GM12874 (cell line): ENCODE measurements around the gene GDPD4.

Source experiments
- TF ChIP-seq, protein P1 (sequence below): IDR thresholded peaks from 2 replicates; pipeline ENCODE4 v1.5.1; 2011; ENCODE audit warnings: low read depth, mild to moderate bottlenecking, control low read depth, low read length, moderate library complexity; ENCODE audit not compliant: insufficient read depth

The GDPD4 gene

DNA sequence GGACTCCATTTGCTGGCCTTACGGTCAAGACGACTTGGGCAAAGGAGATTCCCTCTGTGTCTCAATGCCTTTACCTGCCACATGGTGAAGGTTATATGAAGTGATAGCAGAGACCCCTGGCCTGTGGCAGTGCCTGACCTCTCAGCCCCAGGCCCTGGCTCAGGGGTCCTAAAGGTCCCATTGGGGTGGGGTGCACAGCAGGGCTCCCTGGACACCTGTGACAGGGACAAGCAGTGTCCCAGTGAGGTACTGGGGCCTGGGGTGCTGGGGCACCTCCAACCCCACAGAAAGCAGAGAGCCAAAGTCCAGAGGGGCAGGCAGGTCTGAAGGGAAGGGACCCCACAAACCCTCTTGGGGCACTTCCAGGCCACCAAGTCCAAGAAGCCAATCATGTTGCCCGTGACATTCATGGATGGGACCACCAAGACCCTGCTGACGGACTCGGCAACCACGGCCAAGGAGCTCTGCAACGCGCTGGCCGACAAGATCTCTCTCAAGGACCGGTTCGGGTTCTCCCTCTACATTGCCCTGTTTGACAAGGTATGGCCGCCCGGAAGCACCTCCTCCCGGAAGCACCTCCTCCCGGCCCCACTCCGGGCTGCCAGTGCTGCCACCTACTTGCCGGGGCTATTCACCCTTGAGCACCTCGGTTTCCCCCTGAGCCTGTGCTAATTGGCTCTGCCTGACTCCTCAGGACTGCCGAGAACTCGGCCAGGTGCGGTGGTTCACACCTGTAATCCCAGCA is 111.0 kb downstream of the GDPD4 start:
- TF ChIP-seq, protein P1, sequence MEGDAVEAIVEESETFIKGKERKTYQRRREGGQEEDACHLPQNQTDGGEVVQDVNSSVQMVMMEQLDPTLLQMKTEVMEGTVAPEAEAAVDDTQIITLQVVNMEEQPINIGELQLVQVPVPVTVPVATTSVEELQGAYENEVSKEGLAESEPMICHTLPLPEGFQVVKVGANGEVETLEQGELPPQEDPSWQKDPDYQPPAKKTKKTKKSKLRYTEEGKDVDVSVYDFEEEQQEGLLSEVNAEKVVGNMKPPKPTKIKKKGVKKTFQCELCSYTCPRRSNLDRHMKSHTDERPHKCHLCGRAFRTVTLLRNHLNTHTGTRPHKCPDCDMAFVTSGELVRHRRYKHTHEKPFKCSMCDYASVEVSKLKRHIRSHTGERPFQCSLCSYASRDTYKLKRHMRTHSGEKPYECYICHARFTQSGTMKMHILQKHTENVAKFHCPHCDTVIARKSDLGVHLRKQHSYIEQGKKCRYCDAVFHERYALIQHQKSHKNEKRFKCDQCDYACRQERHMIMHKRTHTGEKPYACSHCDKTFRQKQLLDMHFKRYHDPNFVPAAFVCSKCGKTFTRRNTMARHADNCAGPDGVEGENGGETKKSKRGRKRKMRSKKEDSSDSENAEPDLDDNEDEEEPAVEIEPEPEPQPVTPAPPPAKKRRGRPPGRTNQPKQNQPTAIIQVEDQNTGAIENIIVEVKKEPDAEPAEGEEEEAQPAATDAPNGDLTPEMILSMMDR, result no peak

DNA sequence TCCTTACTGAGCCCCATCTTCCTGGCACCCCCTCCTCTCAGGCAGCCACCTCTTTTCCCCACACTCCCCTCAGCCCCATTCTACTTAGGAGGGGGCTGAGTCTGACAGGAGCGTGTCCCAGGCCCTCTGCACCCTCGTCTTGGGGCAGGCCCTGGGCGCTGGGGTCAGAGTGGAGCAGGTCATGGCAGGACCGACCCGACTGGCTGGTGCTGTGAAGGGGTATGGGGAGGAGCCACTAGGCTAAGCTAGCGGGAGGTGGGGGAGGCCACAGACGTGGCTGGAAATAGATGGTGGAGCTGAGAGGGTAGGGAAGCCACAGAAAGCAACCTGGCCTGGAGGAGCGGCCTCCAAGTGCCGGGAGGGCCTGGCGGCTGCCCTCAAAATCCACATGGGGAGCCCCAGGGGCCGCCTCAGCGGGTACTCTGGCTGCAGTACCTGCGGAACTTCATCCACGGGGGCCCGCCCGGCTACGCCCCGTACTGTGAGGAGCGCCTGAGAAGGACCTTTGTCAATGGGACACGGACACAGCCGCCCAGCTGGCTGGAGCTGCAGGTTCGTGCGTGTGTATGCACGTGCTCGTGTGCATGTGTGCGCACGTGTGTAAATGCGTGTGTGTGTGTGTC is 111.8 kb downstream of the GDPD4 start:
- TF ChIP-seq, protein P1, result no peak

DNA sequence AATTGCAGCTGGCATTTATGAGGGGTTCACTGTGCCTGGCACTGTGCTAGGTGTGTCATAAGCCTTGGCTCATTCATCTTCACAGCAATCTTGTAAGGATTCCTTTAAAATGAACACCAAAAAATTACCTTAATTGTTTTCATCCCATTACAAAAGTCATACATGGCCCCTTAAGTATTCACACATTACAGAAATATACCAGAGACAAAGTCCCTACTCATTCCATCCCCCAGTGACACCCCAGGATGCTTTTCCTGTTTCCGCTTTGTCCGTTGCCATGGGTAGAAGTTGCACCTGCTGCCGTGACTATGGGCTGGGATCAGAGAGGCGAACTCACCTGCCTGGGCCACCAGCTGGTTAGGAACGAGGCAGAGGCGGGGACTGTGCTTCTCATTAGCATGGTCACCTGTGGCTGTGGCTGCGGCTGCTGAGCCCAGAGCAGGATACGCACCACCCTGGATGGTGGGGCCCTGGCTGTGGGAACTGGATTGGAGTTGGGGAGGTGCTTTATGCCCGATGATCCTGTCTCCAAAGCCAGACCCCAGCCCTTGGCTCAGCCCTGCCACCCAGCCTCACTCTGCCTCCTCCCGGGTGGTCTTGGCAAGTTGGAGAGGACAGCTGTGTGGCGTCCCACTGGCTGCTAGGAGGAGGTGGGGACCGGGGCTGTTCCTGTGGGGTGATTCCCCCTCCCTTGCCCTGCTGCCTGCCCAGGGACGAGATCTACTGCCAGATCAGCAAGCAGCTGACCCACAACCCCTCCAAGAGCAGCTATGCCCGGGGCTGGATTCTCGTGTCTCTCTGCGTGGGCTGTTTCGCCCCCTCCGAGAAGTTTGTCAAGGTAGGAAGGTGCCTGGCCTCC is 112.6 kb downstream of the GDPD4 start:
- TF ChIP-seq, protein P1, result no peak

DNA sequence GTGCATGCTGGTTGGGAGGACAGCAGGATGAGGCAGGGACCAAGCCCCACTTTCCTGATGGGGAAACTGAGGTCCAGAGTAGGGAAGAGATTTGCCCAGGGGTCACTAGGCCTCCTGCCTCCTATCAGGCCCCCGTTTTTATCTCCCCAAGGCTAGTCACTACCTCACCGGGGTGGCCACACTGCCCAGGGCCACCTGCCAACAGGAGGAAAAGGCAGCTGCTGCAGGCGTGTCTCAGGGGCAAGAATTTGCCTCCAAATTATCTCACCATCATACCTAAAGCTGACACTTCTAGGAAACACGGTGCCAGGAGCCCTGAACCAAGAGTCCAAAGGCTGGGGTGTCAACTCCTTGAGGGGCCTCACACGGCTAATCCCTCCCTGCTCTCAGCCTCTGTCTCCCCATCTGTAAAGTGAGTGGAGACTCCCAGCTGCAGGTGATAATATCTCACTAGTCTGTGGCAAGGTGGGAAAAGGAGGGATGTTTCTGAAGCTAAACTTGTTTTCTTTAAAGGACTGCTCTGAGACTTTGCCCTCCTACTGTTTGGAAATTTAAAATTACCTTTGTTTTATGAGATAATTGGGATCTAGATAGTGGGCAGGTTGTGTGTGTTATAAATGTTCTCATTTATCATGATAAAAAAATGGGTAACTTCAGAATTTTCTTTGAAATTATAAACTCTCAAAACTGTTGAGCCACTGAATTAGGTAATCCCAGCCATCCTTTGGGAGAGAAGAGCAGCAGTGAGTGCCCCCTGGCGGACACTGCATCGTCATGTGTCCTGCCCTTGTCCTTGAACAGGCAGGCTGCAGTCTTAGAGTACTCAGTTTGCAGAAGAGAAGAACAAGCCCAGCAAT is 113.5 kb downstream of the GDPD4 start:
- TF ChIP-seq, protein P1, result peak; percentile 85

DNA sequence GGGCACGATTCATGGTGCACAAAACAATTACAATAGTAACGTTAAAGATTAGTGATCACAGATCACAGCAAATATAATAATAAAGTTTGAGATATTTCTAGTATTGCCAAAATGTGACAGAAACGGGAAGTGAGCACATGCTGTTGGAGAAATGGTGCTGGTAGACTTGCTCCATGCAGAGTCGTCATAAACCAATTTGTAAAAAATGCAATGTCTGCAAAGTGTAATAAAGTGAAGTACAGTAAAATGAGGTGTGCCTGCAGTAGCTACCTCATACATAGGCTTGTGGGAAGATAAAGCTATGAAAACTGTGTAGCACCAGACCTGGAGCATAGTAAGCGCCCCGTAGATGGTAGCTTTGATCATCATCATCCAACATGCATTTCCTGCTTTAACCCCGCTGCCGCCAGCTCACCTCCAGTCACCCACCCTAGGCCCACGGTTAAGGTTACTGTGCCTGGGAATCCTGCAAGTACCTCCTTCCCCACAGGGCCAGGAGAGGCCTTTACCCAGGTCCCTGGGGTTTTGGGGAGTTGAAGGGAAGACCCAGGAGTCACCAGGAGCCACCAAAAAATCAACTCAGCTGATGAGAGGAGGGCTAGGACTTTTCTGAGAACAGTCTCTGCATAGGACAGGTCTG is 114.3 kb downstream of the GDPD4 start:
- TF ChIP-seq, protein P1, result no peak

DNA sequence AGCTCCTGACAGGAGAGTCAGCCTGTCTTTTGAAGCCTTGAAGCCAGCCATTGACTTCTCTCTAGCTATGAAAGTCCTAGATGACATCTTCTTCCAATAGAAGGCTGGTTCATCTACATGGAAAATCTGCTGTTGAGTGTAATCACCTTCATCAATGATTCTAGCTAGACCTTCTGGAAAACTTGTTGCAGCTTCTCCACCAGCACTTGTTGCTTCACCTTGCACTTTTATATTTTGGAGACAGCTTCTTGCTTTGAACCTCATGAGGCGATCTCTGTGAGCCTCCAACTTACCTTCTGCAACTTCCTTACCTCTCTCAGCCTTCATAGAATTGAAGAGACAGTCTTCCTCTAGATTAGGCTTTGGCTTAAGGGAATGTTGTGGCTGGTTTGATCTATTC is 115.2 kb downstream of the GDPD4 start:
- TF ChIP-seq, protein P1, result no peak
